ENCODE measurements around the gene CCDC177. TPM values are rescaled to one million over a fixed set of nuclear protein-coding genes. Genes with fewer than 3 reads are reported as not detected.

The CCDC177 gene
- total and polyA plus RNA-seq, 2 of the 8 experiments (the other 6 are each of a cell fraction or from before 2014, with no cell fraction given): 0.62 to 2.8 TPM

- H3K14ac ChIP-seq (ENCODE audit: insufficient read length): no peak overlapping the region
- no peak for FAIRE-seq
- H2AK5ac ChIP-seq (ENCODE audit: low read depth, low read length): no peak overlapping the region
- H2BK15ac ChIP-seq (ENCODE audit: low read length): no peak overlapping the region
- H2BK12ac ChIP-seq (ENCODE audit: low read depth, low read length): no peak overlapping the region
- WGBS, 2 experiments (ENCODE audit: extremely low coverage in 1 of 2, insufficient coverage in 1 of 2, insufficient read length in 1 of 2, insufficient replicate concordance in 2 of 2, low coverage in 1 of 2, low lambda C conversion rate in 2 of 2, missing lambda C conversion rate in 1 of 2): 88% methylated on average over 5 of the region's 5 CpGs; no CpG with 5 or more reads in 1 of the 2 experiments
- CTCF ChIA-PET (ENCODE audit: partially characterized antibody): interaction anchor here (1.0 to 1.8 kb wide), 2 partner anchors 10 to 40 kb away, joined by 3 to 8 read pairs; no protein-coding TSS in a partner anchor
- H2BK120ac ChIP-seq (replicated peaks; ENCODE audit: low read depth, low read length): no peak overlapping the region
- H3K36me3 ChIP-seq (ENCODE audit: control insufficient read depth in 2 of 4, insufficient read depth in 4 of 4, low read length in 3 of 4): no peaks in the 10 kb centered on the region
- no peak overlapping the region for H4K5ac ChIP-seq (ENCODE audit: insufficient read length, low read depth, low read length)
- no peak overlapping the region for H3K4ac ChIP-seq (replicated peaks; ENCODE audit: insufficient read length, low read depth, low read length)
- H3K4me1 ChIP-seq (replicated peaks in 1 of 4; ENCODE audit: control insufficient read depth in 3 of 4, insufficient read depth in 4 of 4, low read length in 3 of 4): peaks cover 0 to 3% (median 0%) of the 10 kb centered on the region in 4 experiments; a peak in 1 of 7 replicates
- H3K9ac ChIP-seq (replicated peaks in 1 of 4; ENCODE audit: extremely low read depth in 1 of 4, low read depth in 3 of 4, low read length in 3 of 4): no peak overlapping the region
- H3K18ac ChIP-seq (ENCODE audit: extremely low read depth, low read length): no peak overlapping the region
- no peaks in the 10 kb centered on the region; the same call in 1 of the 2 replicates for H3K79me1 ChIP-seq (ENCODE audit: low read depth, low read length)
- no peak overlapping the region for H3K23ac ChIP-seq (ENCODE audit: insufficient read length)
- no peak overlapping the region for H4K91ac ChIP-seq (replicated peaks; ENCODE audit: insufficient read length, low read length)
- no peaks in the 10 kb centered on the region for H3K27me3 ChIP-seq (replicated peaks in 1 of 4; ENCODE audit: control insufficient read depth in 3 of 4, extremely low read depth in 1 of 4, insufficient read depth in 3 of 4, low read length in 3 of 4)
- H3K4me2 ChIP-seq (ENCODE audit: insufficient read depth in 1 of 2, low read depth in 2 of 2, low read length in 2 of 2): no peak overlapping the region
- no peaks in the 10 kb centered on the region for H3K9me3 ChIP-seq (ENCODE audit: insufficient read depth in 2 of 2, low read depth in 1 of 2, low read length in 1 of 2)
- H2BK5ac ChIP-seq (ENCODE audit: low read depth, low read length): no peak overlapping the region
- H3K79me2 ChIP-seq (ENCODE audit: control insufficient read depth in 1 of 2, insufficient read depth in 2 of 2, low read length in 2 of 2): no peaks in the 10 kb centered on the region
- no peak for DNase-seq (ENCODE audit: low read depth in 1 of 2, low spot score in 2 of 2)
- H3K4me3 ChIP-seq (ENCODE audit: extremely low read depth in 1 of 4, insufficient read depth in 2 of 4, low read depth in 3 of 4, low read length in 4 of 4): no peak overlapping the region
- H3K23me2 ChIP-seq (ENCODE audit: low read depth, low read length): no peaks in the 10 kb centered on the region
- no peak overlapping the region for H4K8ac ChIP-seq (ENCODE audit: extremely low read depth, insufficient read depth, low read length)
- H3K27ac ChIP-seq (ENCODE audit: low read depth, low read length): no peak overlapping the region
- H2AFZ ChIP-seq (ENCODE audit: low read length): no peak overlapping the region
- no peak overlapping the region for H3K56ac ChIP-seq (replicated peaks; ENCODE audit: insufficient read length, low read depth, low read length)
- POLR2A ChIA-PET (ENCODE audit: partially characterized antibody): interaction anchor here (0.6 to 1.1 kb wide), 2 partner anchors 15 to 236 kb away, joined by 3 to 6 read pairs; no protein-coding TSS in a partner anchor
- peaks cover 0 to under 1% of the 10 kb centered on the region in 2 experiments for H4K20me1 ChIP-seq (replicated peaks in 1 of 2; ENCODE audit: control insufficient read depth in 1 of 2, insufficient read depth in 2 of 2, low read length in 2 of 2)
- no peak overlapping the region for H2BK20ac ChIP-seq (ENCODE audit: low read length)
- no peak for TF ChIP-seq KDM1A (IDR thresholded peaks at IDR 0.05; ENCODE audit: borderline replicate concordance, low read length)
- TF ChIP-seq POLR2A (IDR thresholded peaks at IDR 0.05; ENCODE audit: control extremely low read depth in 1 of 2, low read depth in 2 of 2, low read length in 2 of 2): no peak
- TF ChIP-seq SAP30 (IDR thresholded peaks at IDR 0.05; ENCODE audit: insufficient read depth, insufficient replicate concordance, low read length): no peak
- TF ChIP-seq KDM4A (IDR thresholded peaks at IDR 0.05; ENCODE audit: low read depth, low read length, severe bottlenecking): no peak
- no peak for TF ChIP-seq MAX (IDR thresholded peaks at IDR 0.05)
- TF ChIP-seq BRCA1 (IDR thresholded peaks at IDR 0.05; ENCODE audit: low read depth, low read length): no peak
- no peak for TF ChIP-seq NANOG (IDR thresholded peaks at IDR 0.05; ENCODE audit: insufficient read depth, low read depth, low read length, poor library complexity, severe bottlenecking)
- TF ChIP-seq CREB1 (IDR thresholded peaks at IDR 0.05): no peak
- no peak for TF ChIP-seq CHD2 (IDR thresholded peaks at IDR 0.05; ENCODE audit: low read length)
- no peak for TF ChIP-seq USF2 (IDR thresholded peaks at IDR 0.05; ENCODE audit: low read length)
- no peak for TF ChIP-seq E2F6 (IDR thresholded peaks at IDR 0.05)
- TF ChIP-seq YY1 (IDR thresholded peaks at IDR 0.05; ENCODE audit: low read depth, low read length): no peak
- no peak for TF ChIP-seq POU5F1 (IDR thresholded peaks at IDR 0.05; ENCODE audit: low read depth, low read length)
Measured at GRCh38 chr14:69620211-69620611, 45.5 kb upstream of the CCDC177 start.
